GM21786 (cell line): Measurements from ENCODE around the gene IGSF3.
"Not testable (repeated sequence)": the region's sequence is repeated elsewhere in the genome, so short reads cannot be mapped to it uniquely, and the experiment has no call there.

ENCODE experiments used
- ATAC-seq: cut with Tn5 transposase; IDR thresholded peaks from one replicate; pipeline ENCODE4 v1.9.1; 2021; ENCODE audit not compliant: unreplicated experiment

Gene IGSF3

GRCh38 chr1:116580446-116581322, 86.8 kb downstream of the IGSF3 start:
- no peak for ATAC-seq

GRCh38 chr1:116579259-116579875, 88.2 kb downstream of the IGSF3 start:
- no peak for ATAC-seq

GRCh38 chr1:116578581-116578980, 89.0 kb downstream of the IGSF3 start:
- no peak for ATAC-seq

- no peak for ATAC-seq
These were observed 89.7 kb downstream of the IGSF3 start for GRCh38 chr1:116577759-116578314.

GRCh38 chr1:116574581-116575291, 92.8 kb downstream of the IGSF3 start:
- ATAC-seq = no peak

- ATAC-seq = no peak
These were observed 94.0 kb downstream of the IGSF3 start for GRCh38 chr1:116573431-116574095.

- no peak for ATAC-seq
These were observed 94.6 kb downstream of the IGSF3 start for GRCh38 chr1:116572771-116573430.

GRCh38 chr1:116572099-116572498, 95.4 kb downstream of the IGSF3 start:
- no peak for ATAC-seq

GRCh38 chr1:116571215-116571919, 96.2 kb downstream of the IGSF3 start:
- no peak for ATAC-seq

- ATAC-seq = peak; percentile 53
These were observed 96.9 kb downstream of the IGSF3 start, which contains the start of gene CD58 for GRCh38 chr1:116570358-116571214. Gene CD58, minus strand, starts transcription at chr1:116571026. Its CDS starts 54 bp downstream, at chr1:116570972.

GRCh38 chr1:116569776-116570357, 97.7 kb downstream of the IGSF3 start:
- ATAC-seq = no peak

GRCh38 chr1:116569381-116569670, 98.2 kb downstream of the IGSF3 start:
- ATAC-seq = no peak

- no peak for ATAC-seq
These were observed 98.7 kb downstream of the IGSF3 start for GRCh38 chr1:116568662-116569380.

GRCh38 chr1:116567790-116568661, 99.5 kb downstream of the IGSF3 start:
- peak; percentile 18 for ATAC-seq

- no peak for ATAC-seq
These were observed 102.3 kb downstream of the IGSF3 start for GRCh38 chr1:116565222-116565621.

- ATAC-seq = no peak
These were observed 103.1 kb downstream of the IGSF3 start for GRCh38 chr1:116564426-116564825.

GRCh38 chr1:116562465-116562864, 105.1 kb downstream of the IGSF3 start:
- not testable (repeated sequence) for ATAC-seq
